Measurements from ENCODE around the gene COL16A1.

Gene COL16A1

GRCh38 chr1:31663622-31664452, 40.0 kb downstream of the COL16A1 start:
- peak; percentile 7 for DNase-seq

- DNase-seq: no peak
Measured at GRCh38 chr1:31662463-31662862, 41.4 kb downstream of the COL16A1 start.

DNA sequence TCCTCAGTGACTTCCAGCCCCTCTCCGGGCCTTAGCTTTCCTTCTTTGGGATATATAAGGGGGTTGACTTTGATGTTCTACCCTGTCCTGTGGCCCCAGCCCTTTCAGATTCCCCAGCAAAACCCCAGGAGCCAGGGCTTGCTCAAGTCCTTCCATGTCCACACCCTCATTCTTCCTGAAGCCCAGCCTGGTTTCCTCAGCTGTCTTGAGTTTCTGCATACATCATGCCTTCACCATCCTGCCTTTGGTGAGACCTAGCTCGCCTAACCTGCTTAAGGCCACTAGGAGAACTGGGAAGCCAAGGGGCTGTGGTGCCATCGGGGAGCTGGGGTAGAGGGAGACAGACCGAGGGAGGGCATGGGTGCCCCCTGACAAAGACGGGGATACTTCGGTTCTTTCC, 42.0 kb downstream of the COL16A1 start:
- DNase-seq: no peak

DNA sequence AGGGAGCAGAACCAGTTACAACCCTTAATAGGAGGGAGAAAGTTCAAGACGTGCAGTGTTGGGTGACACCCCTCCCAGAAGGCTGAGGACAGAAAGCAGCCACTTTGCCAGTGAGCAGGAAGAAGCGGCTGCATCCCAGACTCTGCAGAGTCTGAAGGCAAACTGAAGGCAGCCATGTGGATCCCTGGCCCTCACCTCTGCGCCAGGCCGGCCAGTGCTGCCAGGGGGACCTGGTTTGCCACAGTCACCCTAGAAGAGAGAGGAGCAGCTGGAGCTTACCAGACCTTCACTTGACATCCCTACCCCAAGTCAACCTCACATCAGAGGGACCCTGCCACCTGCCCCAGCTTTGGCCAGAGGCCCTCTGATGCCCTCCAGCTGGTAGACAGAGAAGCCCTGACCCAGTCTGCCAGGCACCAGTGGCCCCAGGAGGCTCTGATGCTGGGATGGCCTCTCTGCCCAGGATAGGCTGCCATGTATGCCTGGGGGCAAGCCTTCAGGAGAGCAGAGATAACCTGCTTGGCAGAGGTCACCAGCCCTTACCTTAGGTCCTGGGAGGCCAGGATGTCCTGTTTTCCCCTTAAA, 42.9 kb downstream of the COL16A1 start:
- no peak for DNase-seq

DNA sequence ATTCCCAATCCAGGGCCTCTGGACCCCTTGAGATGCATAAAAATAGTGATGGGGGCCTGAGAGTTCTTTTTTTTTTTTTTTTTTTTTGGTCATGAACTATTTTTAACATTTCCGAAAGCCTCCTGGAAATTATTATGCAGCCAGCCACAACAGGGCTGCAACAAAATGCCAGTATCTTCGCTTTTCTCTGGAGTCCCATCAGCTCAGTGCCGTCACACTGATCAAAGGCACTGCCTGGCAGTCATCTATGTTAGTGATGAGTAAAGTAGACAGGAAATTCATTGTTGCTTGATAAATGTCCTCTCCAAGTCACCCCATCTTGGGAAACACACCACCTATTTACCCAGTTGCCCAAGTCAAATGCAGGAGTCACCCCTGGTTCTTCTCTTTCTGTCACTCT, 43.9 kb downstream of the COL16A1 start:
- no peak for DNase-seq

DNA sequence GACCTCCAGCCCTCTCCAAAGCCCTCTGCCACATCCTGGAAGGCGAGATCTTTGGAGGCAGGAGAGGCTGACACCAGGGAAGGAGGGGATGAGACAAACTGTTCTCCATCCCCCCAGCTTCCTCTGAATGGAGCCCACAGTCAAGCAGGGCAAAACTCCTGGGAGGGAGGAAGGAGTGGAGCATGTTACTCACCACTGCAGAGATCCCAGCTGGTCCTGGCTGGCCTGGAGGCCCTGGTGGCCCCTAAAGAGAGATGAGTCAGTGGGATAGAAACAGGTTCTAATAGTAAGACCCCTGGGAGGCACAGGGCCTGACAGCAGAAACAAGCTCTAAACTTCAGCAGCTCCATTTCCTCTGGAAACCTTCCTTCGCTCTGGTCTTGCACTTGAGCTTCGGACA, 45.1 kb downstream of the COL16A1 start:
- no peak for DNase-seq

- no peak for DNase-seq
Measured at GRCh38 chr1:31657972-31658510, 45.8 kb downstream of the COL16A1 start.

- no peak for DNase-seq
Measured at GRCh38 chr1:31657020-31657804, 46.6 kb downstream of the COL16A1 start.

DNA sequence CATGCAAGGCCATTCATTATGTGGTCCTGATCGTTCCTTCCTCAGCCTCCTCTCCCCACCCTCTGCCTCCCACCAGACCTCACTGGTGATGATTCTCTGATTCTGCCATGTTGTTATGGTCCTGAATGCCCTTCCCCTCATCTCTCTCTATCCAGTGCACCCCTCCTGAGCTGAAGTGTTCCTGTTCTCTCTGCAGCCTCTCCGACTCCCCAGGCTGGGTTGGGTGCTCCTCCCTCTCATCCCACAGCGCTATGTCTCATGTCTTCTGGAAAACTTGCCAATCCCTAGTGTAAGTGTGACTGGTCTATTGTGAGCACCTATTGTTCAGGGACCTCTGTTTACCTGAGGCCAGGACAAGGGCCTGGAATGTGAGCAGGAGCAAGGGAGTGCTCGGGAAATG, 48.1 kb downstream of the COL16A1 start:
- no peak for DNase-seq

GRCh38 chr1:31655104-31655503, 48.7 kb downstream of the COL16A1 start:
- no peak for DNase-seq

DNA sequence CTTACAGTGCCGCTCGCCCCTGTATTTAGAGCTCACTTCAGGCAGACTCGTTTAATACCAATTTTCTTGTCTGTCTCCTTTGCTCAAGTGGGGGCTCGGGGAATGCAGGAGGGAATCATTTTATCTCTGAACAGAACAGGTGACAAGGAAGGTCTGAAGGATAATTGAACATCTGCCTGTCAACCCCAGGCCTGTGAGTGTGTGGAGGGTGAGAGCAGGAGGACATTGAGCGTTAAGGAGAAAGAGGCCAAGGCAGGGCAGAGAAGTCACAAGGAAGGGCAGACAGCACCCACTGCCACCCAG, 49.4 kb downstream of the COL16A1 start:
- no peak for DNase-seq

- DNase-seq: no peak
Measured at GRCh38 chr1:31653717-31654473, 49.9 kb downstream of the COL16A1 start.

DNA sequence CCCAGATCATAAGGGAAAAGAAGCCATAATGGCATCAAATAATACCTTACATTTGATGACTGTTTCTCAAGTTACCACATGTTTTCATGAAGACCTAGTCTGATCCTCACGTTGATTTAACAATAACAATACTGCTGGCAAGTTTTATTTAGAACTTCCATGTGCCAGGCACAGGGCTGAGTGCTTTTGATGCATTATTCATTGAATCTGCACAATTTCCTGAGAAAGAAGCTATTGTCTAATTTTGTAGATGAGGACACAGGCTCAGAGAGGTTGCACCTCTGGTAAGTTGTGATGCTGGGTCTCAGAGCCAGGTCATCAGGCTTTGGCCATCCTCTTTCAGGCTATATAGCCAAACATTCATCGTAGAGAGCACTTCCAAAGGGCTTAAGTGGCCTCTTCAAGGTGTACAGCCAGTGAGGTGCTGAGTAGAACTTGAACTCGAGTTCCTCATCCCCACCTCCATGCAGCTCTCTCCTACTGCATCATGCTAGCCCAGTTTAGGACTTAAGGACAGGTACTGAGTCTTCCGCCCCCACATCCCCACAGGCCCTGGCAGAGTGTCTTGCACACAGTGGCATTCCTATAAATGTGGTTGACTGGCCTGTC, 50.8 kb downstream of the COL16A1 start:
- DNase-seq: no peak

GRCh38 chr1:31651766-31652165, 52.1 kb downstream of the COL16A1 start:
- DNase-seq: no peak

DNA sequence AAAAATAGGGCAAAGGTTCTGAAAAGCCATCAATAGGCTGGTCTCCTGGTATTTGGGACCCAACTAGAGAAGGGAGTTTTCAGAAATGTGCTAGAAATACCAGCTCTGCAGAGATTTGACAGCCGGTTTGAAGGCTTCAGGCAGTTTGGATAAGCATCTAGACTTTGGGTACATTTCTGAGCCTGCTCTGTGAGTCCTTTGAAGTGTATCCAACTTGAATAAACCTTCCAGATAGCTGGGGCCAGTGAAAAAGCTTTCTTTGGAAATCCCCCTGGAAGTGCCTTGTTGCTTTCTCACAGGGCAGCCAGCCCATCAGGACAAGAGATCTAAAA, 52.8 kb downstream of the COL16A1 start:
- DNase-seq: no peak

DNA sequence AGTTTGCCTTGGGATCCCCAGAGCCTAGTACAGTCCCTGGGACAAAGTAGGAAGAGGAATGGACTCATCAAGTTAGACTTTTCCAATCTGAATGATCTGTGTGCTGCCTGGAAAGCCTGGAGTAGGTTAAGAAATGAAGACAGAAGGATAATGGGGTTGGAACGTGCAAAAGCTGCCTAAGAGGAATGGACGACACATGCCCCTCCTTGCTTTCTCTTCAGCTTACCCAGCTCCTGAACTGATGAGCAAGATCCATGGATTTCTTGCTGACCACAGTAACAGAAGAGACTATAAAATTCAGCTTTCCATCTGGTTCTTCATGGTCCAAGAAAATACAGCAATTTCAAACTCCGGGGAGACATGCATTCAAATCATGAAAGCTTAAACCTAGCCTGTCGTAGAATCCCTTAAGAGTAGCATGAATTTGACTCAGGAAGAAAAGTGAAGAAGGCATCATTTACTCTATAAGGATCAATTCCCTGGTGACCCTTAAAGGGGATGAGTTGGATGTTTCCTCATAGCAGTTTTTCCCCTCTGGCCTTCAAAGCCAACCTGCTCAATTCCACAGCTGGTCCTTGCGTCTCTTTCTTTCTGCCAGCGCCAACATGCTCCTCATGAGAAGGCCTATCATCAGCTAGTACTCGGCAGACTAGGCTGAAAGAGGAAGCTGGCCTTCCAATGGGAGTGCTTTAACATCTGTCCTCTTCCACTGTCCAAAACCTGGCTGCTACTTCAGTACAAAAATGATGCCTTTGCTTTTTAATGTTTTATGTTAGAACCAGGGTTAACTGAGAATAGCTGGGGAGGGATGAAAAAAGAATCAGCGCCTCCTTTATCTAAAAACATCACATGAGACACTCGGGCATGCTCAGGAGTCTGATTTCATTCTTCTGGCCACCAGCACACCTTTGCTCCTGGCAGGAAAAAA, 53.4 kb downstream of the COL16A1 start:
- DNase-seq: no peak

DNA sequence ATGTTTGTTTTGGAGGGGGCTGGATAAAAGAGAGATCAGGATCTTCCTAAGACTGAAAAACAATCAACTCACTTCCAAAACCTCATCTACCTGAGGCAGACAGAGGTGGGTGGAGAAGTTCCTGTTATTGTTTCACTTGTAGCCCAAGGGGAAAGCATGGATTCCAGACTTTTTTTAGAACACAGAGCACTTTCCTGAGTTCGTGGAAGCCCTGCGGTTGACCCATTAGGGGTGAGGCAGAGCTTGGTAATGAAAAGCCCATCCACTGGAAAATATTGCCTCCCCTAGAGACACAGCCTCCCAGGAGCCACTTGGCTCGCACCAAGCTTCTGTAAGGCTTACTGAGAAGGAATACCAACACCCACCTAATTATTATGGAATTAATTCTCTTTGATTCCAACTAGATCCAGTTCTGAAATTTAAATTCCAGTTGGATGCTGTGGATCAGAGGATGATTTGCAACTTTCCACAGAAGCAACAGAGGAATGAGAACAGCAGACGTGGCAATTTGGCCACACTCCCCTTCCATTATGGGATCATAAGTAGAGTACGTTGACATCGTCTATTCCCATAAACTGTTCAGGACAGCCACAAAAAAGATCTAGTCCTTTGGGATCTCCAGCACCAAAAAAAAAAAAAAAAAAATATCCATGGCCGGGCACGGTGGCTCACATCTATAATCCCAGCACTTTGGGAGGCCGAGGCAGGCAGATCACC, 55.0 kb downstream of the COL16A1 start:
- no peak for DNase-seq

DNA sequence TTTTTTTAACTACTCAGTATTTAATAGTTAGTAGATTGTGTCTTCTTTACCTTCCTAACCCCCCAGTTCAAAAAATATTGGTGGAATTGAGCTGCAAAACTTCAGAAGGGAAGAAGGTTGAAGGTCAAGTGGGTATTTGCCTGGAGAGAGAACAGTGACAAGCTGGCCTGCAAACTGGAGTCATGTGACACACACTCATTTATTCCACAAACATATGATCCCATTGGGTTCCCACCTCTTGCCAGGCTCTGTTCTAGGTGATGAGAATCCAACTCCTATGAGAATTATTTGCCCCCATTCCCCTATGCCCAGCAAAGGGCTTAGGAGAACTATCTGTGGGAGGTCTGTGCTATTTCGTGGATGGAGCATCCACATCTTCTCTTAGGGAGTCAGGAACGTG, 55.6 kb downstream of the COL16A1 start:
- DNase-seq: no peak

DNA sequence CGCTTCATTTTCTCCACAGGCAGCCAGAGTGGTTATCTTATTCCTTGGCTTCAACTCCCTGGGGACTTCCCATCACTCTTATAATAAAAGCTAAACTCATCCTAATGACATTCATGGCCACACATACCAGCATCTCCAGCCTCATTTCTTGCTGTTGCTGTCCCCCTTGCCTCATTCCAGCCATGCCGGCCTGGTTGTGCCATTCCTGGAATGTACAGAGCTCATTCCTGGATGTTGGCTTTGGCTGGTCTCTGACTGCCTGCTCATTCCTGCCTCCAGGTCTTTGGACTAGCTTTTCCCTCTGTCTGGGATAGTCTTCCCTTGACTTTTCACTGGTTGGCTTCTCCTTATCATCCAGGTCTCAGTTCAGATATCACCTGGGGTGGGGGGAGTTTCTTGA, 56.7 kb downstream of the COL16A1 start:
- no peak for DNase-seq

GRCh38 chr1:31646259-31646960, 57.4 kb downstream of the COL16A1 start:
- no peak for DNase-seq

- DNase-seq: no peak
Measured at GRCh38 chr1:31645274-31645568, 58.6 kb downstream of the COL16A1 start.

All from NCI-H526 treated with DMSO at 0.1 percent for 48 hours (cell line).